SK-N-SH treated with all-trans-retinoic acid at 6 μM for 48 hours (cell line): ENCODE results near the gene AKAP17A.

ENCODE experiments used
- ARNTL ChIP-seq: fragments of 450-650 bp; formaldehyde crosslinking; IDR thresholded peaks from 2 replicates; pipeline ENCODE4 v1.5.0; 2020; ENCODE audit warnings: low read depth, mild to moderate bottlenecking, moderate library complexity, borderline replicate concordance
- CREB5 ChIP-seq: fragments of 250-450 bp; sonication (Bioruptor Pico); IDR thresholded peaks from 2 replicates; pipeline ENCODE4 v1.5.1; 2020; ENCODE audit warnings: low read depth, mild to moderate bottlenecking, moderate library complexity
- OSR1 ChIP-seq: fragments of 250-450 bp; sonication (Bioruptor Pico); IDR thresholded peaks from 2 replicates; pipeline ENCODE4 v1.8.0; 2022; ENCODE audit warnings: moderate library complexity, mild to moderate bottlenecking, inconsistent platforms
- PPARA ChIP-seq: fragments of 250-450 bp; sonication (Bioruptor Pico); IDR thresholded peaks from 2 replicates; pipeline ENCODE4 v1.5.0; 2020; ENCODE audit warnings: mild to moderate bottlenecking, borderline replicate concordance
- TOX ChIP-seq: fragments of 250-450 bp; sonication (Bioruptor Pico); IDR thresholded peaks from 2 replicates; pipeline ENCODE4 v1.8.0; 2021; ENCODE audit warnings: mild to moderate bottlenecking, moderate library complexity, borderline replicate concordance
- ZC3H10 ChIP-seq: fragments of 250-450 bp; sonication (Bioruptor Pico); IDR thresholded peaks from 2 replicates; pipeline ENCODE4 v1.5.1; 2021; ENCODE audit warnings: mild to moderate bottlenecking, moderate library complexity
- ZFP3 ChIP-seq: fragments of 250-450 bp; sonication (Bioruptor Pico); IDR thresholded peaks from 2 replicates; pipeline ENCODE4 v1.5.0; 2020; ENCODE audit warnings: mild to moderate bottlenecking, moderate library complexity
- ZFP30 ChIP-seq: fragments of 450-650 bp; formaldehyde crosslinking; IDR thresholded peaks from 2 replicates; pipeline ENCODE4 v1.5.0; 2022; ENCODE audit warnings: mild to moderate bottlenecking, moderate library complexity
- ZNF70 ChIP-seq: fragments of 450-650 bp; formaldehyde crosslinking; IDR thresholded peaks from 2 replicates; pipeline ENCODE4 v1.5.0; 2020; ENCODE audit warnings: mild to moderate bottlenecking, moderate library complexity
- ZNF8 ChIP-seq: fragments of 450-650 bp; formaldehyde crosslinking; IDR thresholded peaks from 2 replicates; pipeline ENCODE4 v1.5.0; 2020; ENCODE audit warnings: mild to moderate bottlenecking, moderate library complexity
- TF ChIP-seq, protein P1 (sequence below): fragments of 250-450 bp; sonication (Bioruptor Pico); IDR thresholded peaks from 2 replicates; pipeline ENCODE4 v1.8.0; 2020; ENCODE audit warnings: mild to moderate bottlenecking, moderate library complexity, borderline replicate concordance
- TF ChIP-seq, protein P2 (sequence below): fragments of 250-450 bp; sonication (Bioruptor Pico); IDR thresholded peaks from 2 replicates; pipeline ENCODE4 v1.8.0; 2021; ENCODE audit warnings: low read depth, mild to moderate bottlenecking, moderate library complexity, borderline replicate concordance

GRCh38 chrX:1591102-1591862 is at the start of gene AKAP17A:
- no peak for TF ChIP-seq TOX
- TF ChIP-seq, protein P1, sequence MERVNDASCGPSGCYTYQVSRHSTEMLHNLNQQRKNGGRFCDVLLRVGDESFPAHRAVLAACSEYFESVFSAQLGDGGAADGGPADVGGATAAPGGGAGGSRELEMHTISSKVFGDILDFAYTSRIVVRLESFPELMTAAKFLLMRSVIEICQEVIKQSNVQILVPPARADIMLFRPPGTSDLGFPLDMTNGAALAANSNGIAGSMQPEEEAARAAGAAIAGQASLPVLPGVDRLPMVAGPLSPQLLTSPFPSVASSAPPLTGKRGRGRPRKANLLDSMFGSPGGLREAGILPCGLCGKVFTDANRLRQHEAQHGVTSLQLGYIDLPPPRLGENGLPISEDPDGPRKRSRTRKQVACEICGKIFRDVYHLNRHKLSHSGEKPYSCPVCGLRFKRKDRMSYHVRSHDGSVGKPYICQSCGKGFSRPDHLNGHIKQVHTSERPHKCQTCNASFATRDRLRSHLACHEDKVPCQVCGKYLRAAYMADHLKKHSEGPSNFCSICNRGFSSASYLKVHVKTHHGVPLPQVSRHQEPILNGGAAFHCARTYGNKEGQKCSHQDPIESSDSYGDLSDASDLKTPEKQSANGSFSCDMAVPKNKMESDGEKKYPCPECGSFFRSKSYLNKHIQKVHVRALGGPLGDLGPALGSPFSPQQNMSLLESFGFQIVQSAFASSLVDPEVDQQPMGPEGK (CRISPR knock-in tag): no peak
- TF ChIP-seq ZNF70 (CRISPR knock-in tag): no peak
- TF ChIP-seq OSR1 (CRISPR knock-in tag): no peak
- TF ChIP-seq ZC3H10: no peak
- TF ChIP-seq, protein P2, sequence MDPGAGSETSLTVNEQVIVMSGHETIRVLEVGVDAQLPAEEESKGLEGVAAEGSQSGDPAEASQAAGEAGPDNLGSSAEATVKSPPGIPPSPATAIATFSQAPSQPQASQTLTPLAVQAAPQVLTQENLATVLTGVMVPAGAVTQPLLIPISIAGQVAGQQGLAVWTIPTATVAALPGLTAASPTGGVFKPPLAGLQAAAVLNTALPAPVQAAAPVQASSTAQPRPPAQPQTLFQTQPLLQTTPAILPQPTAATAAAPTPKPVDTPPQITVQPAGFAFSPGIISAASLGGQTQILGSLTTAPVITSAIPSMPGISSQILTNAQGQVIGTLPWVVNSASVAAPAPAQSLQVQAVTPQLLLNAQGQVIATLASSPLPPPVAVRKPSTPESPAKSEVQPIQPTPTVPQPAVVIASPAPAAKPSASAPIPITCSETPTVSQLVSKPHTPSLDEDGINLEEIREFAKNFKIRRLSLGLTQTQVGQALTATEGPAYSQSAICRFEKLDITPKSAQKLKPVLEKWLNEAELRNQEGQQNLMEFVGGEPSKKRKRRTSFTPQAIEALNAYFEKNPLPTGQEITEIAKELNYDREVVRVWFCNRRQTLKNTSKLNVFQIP (CRISPR knock-in tag): no peak
- TF ChIP-seq PPARA: no peak
- TF ChIP-seq ZFP3: no peak
- TF ChIP-seq ZNF8: no peak
- TF ChIP-seq ZFP30 (CRISPR knock-in tag): no peak
- no peak for TF ChIP-seq ARNTL (CRISPR knock-in tag)
- TF ChIP-seq CREB5: no peak
